Glomerular visceral epithelial cell (primary cell): ENCODE data around the gene ARFRP1.
A peak's percentile ranks its signal among the peaks of the same experiment; 100 is the strongest.
"Not testable (repeated sequence)": the region's sequence is repeated elsewhere in the genome, so short reads cannot be mapped to it uniquely, and the experiment has no call there.

ENCODE experiments used
- DNase-seq: peaks from one replicate; pipeline ENCODE4 v3.0.0-alpha.2; 2016; ENCODE audit errors: extremely low spot score

The ARFRP1 gene

GRCh38 chr20:63656451-63656850, 51.3 kb downstream of the ARFRP1 start:
- no peak for DNase-seq

GRCh38 chr20:63655249-63655648, 52.5 kb downstream of the ARFRP1 start:
- no peak for DNase-seq

GRCh38 chr20:63653974-63654668, 53.7 kb downstream of the ARFRP1 start:
- no peak for DNase-seq

- peak; percentile 76 for DNase-seq
These were observed 54.5 kb downstream of the ARFRP1 start, which contains the start of gene STMN3 for GRCh38 chr20:63653041-63653973. Gene STMN3, minus strand, starts transcription at chr20:63653424. Its CDS starts 79 bp downstream, at chr20:63653345.

- no peak for DNase-seq
These were observed 55.4 kb downstream of the ARFRP1 start for GRCh38 chr20:63652192-63652980.

- no peak for DNase-seq
These were observed 55.9 kb downstream of the ARFRP1 start for GRCh38 chr20:63651942-63652191.

DNA sequence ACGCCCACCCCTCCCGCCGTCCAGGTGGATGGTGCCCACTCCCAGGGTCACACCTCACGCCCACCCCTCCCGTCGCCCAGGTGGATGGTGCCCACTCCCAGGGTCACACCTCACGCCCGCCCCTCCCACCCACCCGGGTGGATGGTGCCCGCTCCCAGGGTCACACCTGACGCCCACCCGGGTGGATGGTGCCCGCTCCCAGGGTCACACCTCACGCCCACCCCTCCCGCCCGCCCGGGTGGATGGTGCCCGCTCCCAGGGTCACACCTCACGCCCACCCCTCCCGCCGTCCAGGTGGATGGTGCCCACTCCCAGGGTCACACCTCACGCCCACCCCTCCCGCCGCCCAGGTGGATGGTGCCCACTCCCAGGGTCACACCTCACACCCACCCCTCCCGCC, 57.3 kb downstream of the ARFRP1 start:
- not testable (repeated sequence) for DNase-seq

DNA sequence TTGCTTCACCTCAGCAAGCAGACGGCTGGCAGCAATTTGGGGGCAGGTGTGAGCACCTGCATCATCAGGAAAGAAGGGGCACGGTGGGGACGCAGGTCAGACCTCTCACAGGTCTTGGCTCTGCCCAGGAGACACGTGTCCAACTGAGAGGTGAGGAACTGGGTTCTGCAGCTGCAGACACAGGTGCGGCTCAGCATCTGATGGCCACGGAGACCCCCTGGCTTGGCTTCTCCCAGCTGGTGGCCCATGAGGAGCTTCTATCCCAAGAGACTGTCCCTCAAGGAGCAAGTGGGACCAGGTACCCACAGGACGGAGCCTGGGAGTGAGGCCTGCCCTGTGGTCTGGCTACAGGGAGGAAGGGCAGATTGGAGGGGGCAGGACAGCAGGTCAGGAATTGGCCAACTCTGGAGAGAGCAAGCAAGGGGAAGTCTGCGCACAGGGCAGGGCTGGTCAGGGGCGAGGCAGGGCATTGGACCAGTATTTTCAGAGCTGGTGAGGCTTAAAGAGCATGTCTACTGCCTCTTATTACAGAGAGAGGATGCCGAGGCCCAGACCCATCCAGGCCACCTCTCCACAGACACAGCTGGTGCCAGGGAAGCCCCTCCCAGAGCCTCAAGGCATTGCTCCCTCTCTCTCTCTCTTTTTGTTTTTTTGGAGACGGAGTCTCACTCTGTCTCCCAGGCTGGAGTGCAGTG, 58.7 kb downstream of the ARFRP1 start:
- DNase-seq = no peak
